SK-N-SH treated with all-trans-retinoic acid at 6 μM for 48 hours (cell line): ENCODE results near the gene OR10T2.

Experiments
- ATAC-seq: fragments of 200-7000 bp; cut with Tn5 transposase; 3 replicates; pipeline ENCODE4 v1.9.1; 2020; ENCODE audit warnings: mild to moderate bottlenecking, moderate library complexity
- ARNTL ChIP-seq: fragments of 450-650 bp; formaldehyde crosslinking; IDR thresholded peaks from 2 replicates; pipeline ENCODE4 v1.5.0; 2020; ENCODE audit warnings: low read depth, mild to moderate bottlenecking, moderate library complexity, borderline replicate concordance
- BACH2 ChIP-seq: fragments of 250-450 bp; sonication (Bioruptor Pico); IDR thresholded peaks from 2 replicates; pipeline ENCODE4 v1.9.0; 2021; ENCODE audit warnings: mild to moderate bottlenecking, borderline replicate concordance
- CREB5 ChIP-seq: fragments of 250-450 bp; sonication (Bioruptor Pico); IDR thresholded peaks from 2 replicates; pipeline ENCODE4 v1.5.1; 2020; ENCODE audit warnings: low read depth, mild to moderate bottlenecking, moderate library complexity
- CSDC2 ChIP-seq: fragments of 250-450 bp; sonication (Bioruptor Pico); IDR thresholded peaks from 2 replicates; pipeline ENCODE4 v1.5.0; 2020; ENCODE audit warnings: mild to moderate bottlenecking, moderate library complexity
- CSRNP3 ChIP-seq: fragments of 250-450 bp; sonication (Bioruptor Pico); IDR thresholded peaks from 2 replicates; pipeline ENCODE4 v1.5.1; 2021; ENCODE audit warnings: mild to moderate bottlenecking, moderate library complexity
- ESRRG ChIP-seq: fragments of 250-450 bp; sonication (Bioruptor Pico); IDR thresholded peaks from 2 replicates; pipeline ENCODE4 v1.6.1; 2021; ENCODE audit warnings: mild to moderate bottlenecking
- GLIS3 ChIP-seq: fragments of 250-450 bp; sonication (Bioruptor Pico); IDR thresholded peaks from 2 replicates; pipeline ENCODE4 v1.5.0; 2020; ENCODE audit warnings: mild to moderate bottlenecking, moderate library complexity
- ISL1 ChIP-seq: fragments of 250-450 bp; sonication (Bioruptor Pico); IDR thresholded peaks from 2 replicates; pipeline ENCODE4 v2.1.2; 2022; ENCODE audit warnings: mild to moderate bottlenecking, moderate library complexity
- OSR1 ChIP-seq: fragments of 250-450 bp; sonication (Bioruptor Pico); IDR thresholded peaks from 2 replicates; pipeline ENCODE4 v1.8.0; 2022; ENCODE audit warnings: moderate library complexity, mild to moderate bottlenecking, inconsistent platforms
- POU6F1 ChIP-seq: fragments of 250-450 bp; sonication (Bioruptor Pico); IDR thresholded peaks from 2 replicates; pipeline ENCODE4 v1.8.0; 2021; ENCODE audit warnings: low read depth, mild to moderate bottlenecking, moderate library complexity, borderline replicate concordance
- PPARA ChIP-seq: fragments of 250-450 bp; sonication (Bioruptor Pico); IDR thresholded peaks from 2 replicates; pipeline ENCODE4 v1.5.0; 2020; ENCODE audit warnings: mild to moderate bottlenecking, borderline replicate concordance
- RARB ChIP-seq: fragments of 250-450 bp; sonication (Bioruptor Pico); IDR thresholded peaks from 2 replicates; pipeline ENCODE4 v1.8.0; 2021; ENCODE audit warnings: mild to moderate bottlenecking, moderate library complexity
- SNAI2 ChIP-seq: fragments of 250-450 bp; sonication (Bioruptor Pico); IDR thresholded peaks from 2 replicates; pipeline ENCODE4 v1.5.0; 2020; ENCODE audit warnings: mild to moderate bottlenecking, moderate library complexity
- TCF4 ChIP-seq: fragments of 250-450 bp; sonication (Bioruptor Pico); IDR thresholded peaks from 2 replicates; pipeline ENCODE4 v1.8.0; 2021; ENCODE audit warnings: mild to moderate bottlenecking, moderate library complexity, borderline replicate concordance
- TOX ChIP-seq: fragments of 250-450 bp; sonication (Bioruptor Pico); IDR thresholded peaks from 2 replicates; pipeline ENCODE4 v1.8.0; 2021; ENCODE audit warnings: mild to moderate bottlenecking, moderate library complexity, borderline replicate concordance
- ZC3H10 ChIP-seq: fragments of 250-450 bp; sonication (Bioruptor Pico); IDR thresholded peaks from 2 replicates; pipeline ENCODE4 v1.5.1; 2021; ENCODE audit warnings: mild to moderate bottlenecking, moderate library complexity
- ZFP3 ChIP-seq: fragments of 250-450 bp; sonication (Bioruptor Pico); IDR thresholded peaks from 2 replicates; pipeline ENCODE4 v1.5.0; 2020; ENCODE audit warnings: mild to moderate bottlenecking, moderate library complexity
- ZFP30 ChIP-seq: fragments of 450-650 bp; formaldehyde crosslinking; IDR thresholded peaks from 2 replicates; pipeline ENCODE4 v1.5.0; 2022; ENCODE audit warnings: mild to moderate bottlenecking, moderate library complexity
- ZNF565 ChIP-seq: fragments of 450-650 bp; formaldehyde crosslinking; conservative IDR thresholded peaks from 2 replicates; pipeline ENCODE4 v1.5.0; 2020; ENCODE audit warnings: low read depth, mild to moderate bottlenecking, moderate library complexity
- ZNF70 ChIP-seq: fragments of 450-650 bp; formaldehyde crosslinking; IDR thresholded peaks from 2 replicates; pipeline ENCODE4 v1.5.0; 2020; ENCODE audit warnings: mild to moderate bottlenecking, moderate library complexity
- ZNF8 ChIP-seq: fragments of 450-650 bp; formaldehyde crosslinking; IDR thresholded peaks from 2 replicates; pipeline ENCODE4 v1.5.0; 2020; ENCODE audit warnings: mild to moderate bottlenecking, moderate library complexity
- TF ChIP-seq, protein P1 (sequence below): fragments of 250-450 bp; sonication (Bioruptor Pico); IDR thresholded peaks from 2 replicates; pipeline ENCODE4 v1.8.0; 2020; ENCODE audit warnings: mild to moderate bottlenecking, moderate library complexity, borderline replicate concordance

The OR10T2 gene

DNA sequence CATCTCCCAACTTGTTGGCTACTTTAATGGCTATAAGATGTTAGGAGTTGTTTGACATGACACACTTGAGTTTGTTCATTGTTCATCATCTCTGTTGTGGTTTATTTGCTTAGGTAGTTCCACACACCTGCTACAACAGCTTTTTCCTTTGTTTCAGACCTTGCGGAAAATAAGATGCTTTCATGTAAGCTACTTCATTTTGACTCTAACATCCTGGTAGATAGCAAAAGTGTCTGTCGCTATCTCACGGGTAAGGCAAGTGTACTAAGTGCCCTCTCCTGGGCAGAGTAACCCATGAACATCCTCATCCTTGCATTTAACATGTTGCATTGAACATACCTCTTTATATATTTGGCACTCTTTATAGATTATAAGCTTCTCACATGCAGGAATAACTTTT, 1.6 kb upstream of the OR10T2 start:
- TF ChIP-seq ZNF70 (CRISPR knock-in tag), result no peak
- no peak for TF ChIP-seq CSRNP3
- no peak for TF ChIP-seq ZNF8 (CRISPR knock-in tag)
- no peak for TF ChIP-seq CSDC2 (CRISPR knock-in tag)
- TF ChIP-seq ZFP30, result no peak
- TF ChIP-seq SNAI2, result no peak
- no peak for TF ChIP-seq CREB5 (CRISPR knock-in tag)
- no peak for TF ChIP-seq ARNTL (CRISPR knock-in tag)
- TF ChIP-seq ISL1, result no peak
- TF ChIP-seq PPARA (CRISPR knock-in tag), result no peak
- TF ChIP-seq ZFP3 (CRISPR knock-in tag), result no peak
- TF ChIP-seq POU6F1, result no peak
- TF ChIP-seq ZNF565 (CRISPR knock-in tag), result no peak
- no peak for TF ChIP-seq ZC3H10
- TF ChIP-seq, protein P1, sequence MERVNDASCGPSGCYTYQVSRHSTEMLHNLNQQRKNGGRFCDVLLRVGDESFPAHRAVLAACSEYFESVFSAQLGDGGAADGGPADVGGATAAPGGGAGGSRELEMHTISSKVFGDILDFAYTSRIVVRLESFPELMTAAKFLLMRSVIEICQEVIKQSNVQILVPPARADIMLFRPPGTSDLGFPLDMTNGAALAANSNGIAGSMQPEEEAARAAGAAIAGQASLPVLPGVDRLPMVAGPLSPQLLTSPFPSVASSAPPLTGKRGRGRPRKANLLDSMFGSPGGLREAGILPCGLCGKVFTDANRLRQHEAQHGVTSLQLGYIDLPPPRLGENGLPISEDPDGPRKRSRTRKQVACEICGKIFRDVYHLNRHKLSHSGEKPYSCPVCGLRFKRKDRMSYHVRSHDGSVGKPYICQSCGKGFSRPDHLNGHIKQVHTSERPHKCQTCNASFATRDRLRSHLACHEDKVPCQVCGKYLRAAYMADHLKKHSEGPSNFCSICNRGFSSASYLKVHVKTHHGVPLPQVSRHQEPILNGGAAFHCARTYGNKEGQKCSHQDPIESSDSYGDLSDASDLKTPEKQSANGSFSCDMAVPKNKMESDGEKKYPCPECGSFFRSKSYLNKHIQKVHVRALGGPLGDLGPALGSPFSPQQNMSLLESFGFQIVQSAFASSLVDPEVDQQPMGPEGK (CRISPR knock-in tag), result no peak
- TF ChIP-seq GLIS3 (CRISPR knock-in tag), result no peak
- TF ChIP-seq RARB (CRISPR knock-in tag), result no peak
- TF ChIP-seq BACH2 (CRISPR knock-in tag), result no peak
- no peak for TF ChIP-seq ESRRG (CRISPR knock-in tag)
- TF ChIP-seq TCF4 (CRISPR knock-in tag), result no peak
- TF ChIP-seq, all 23 proteins: peak for 0
- no peak for ATAC-seq

DNA sequence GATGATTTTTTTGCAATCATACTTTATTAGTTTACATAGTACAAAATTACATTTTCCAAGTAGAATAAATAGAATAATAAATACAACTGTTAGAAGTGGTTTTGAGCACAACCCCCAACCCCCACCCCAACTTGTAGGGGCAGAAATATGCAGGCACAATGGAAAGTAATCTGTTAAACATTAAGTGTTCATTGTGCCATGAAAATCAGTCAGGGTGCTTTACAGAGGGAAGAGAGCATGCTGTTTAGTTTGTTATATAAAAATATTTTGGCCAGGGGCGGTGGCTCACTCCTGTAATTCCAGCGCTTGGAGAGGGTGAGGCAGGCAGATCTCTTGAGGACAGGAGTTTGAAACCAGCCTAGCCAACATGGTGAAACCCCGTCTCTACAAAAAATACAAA, 2.6 kb downstream of the OR10T2 start:
- ATAC-seq, result no peak
- no peak for TF ChIP-seq PPARA (CRISPR knock-in tag)
- no peak for TF ChIP-seq ZNF565 (CRISPR knock-in tag)
- no peak for TF ChIP-seq GLIS3 (CRISPR knock-in tag)
- TF ChIP-seq ISL1, result no peak
- no peak for TF ChIP-seq ARNTL (CRISPR knock-in tag)
- TF ChIP-seq OSR1 (CRISPR knock-in tag), result no peak
- TF ChIP-seq SNAI2, result no peak
- no peak for TF ChIP-seq TOX
- no peak for TF ChIP-seq TCF4 (CRISPR knock-in tag)
- no peak for TF ChIP-seq CSRNP3
- TF ChIP-seq ZC3H10, result no peak
- no peak for TF ChIP-seq ESRRG (CRISPR knock-in tag)
- no peak for TF ChIP-seq CSDC2 (CRISPR knock-in tag)
- TF ChIP-seq ZNF70 (CRISPR knock-in tag), result no peak
- TF ChIP-seq, protein P1 (CRISPR knock-in tag), result no peak
- TF ChIP-seq, all 23 proteins: peak for 0
